HepG2 (cell line): ENCODE data around the gene ARHGEF16. TPM values are rescaled to one million over a fixed set of nuclear protein-coding genes. Genes with fewer than 3 reads are reported as not detected.
A peak's percentile ranks its signal among the peaks of the same experiment; 100 is the strongest.

Experiments used
- AFF4 ChIP-seq: sonication (generic); formaldehyde crosslinking; IDR thresholded peaks from 2 replicates; pipeline ENCODE4 v1.4.0; 2020; ENCODE audit warnings: missing genetic modification reagents
- ARID2 ChIP-seq: sonication (generic); formaldehyde crosslinking; IDR thresholded peaks from 2 replicates; pipeline ENCODE4 v1.8.1; 2022; ENCODE audit warnings: mild to moderate bottlenecking, missing genetic modification reagents, borderline replicate concordance
- ATF2 ChIP-seq: sonication (generic); formaldehyde crosslinking; IDR thresholded peaks from 2 replicates; pipeline ENCODE4 v1.4.0; 2020; ENCODE audit warnings: missing genetic modification reagents
- ATF7-NPFF ChIP-seq: sonication (generic); formaldehyde crosslinking; IDR thresholded peaks from 2 replicates; pipeline ENCODE4 v1.8.1; 2023; ENCODE audit warnings: mild to moderate bottlenecking, low read depth, missing genetic modification reagents, moderate library complexity
- CBX2 ChIP-seq, 2 experiments: fragments of 200-600 bp in 1 of 2; sonication (generic); formaldehyde crosslinking in 1 of 2; IDR thresholded peaks; 2 replicates each; pipeline versions ENCODE4 v1.7.0 to v1.8.1; 2018 to 2022; ENCODE audit warnings: low read depth in 2 of 2, low read length in 1 of 2, mild to moderate bottlenecking in 1 of 2, missing genetic modification reagents in 1 of 2
- GMEB2 ChIP-seq: IDR thresholded peaks from 2 replicates; pipeline ENCODE4 v1.6.1; 2016; ENCODE audit warnings: missing biosample characterization, missing genetic modification reagents, low read depth
- IKZF5 ChIP-seq: IDR thresholded peaks from 2 replicates; pipeline ENCODE4 v1.6.1; 2018; ENCODE audit warnings: missing genetic modification reagents, mild to moderate bottlenecking, missing compliant biosample characterization
- IRF9 ChIP-seq: sonication (generic); formaldehyde crosslinking; IDR thresholded peaks from 2 replicates; pipeline ENCODE4 v1.8.0; 2022; ENCODE audit warnings: missing genetic modification reagents, mild to moderate bottlenecking, borderline replicate concordance
- MED1 ChIP-seq: sonication (generic); formaldehyde crosslinking; IDR thresholded peaks from 2 replicates; pipeline ENCODE4 v1.4.0; 2020; ENCODE audit warnings: missing genetic modification reagents
- RARA ChIP-seq: IDR thresholded peaks from 2 replicates; pipeline ENCODE4 v1.6.1; 2016; ENCODE audit warnings: missing genetic modification reagents, missing compliant biosample characterization
- STAG1 ChIP-seq: sonication (generic); formaldehyde crosslinking; IDR thresholded peaks from 2 replicates; pipeline ENCODE4 v1.4.0; 2020; ENCODE audit warnings: missing genetic modification reagents
- THRA ChIP-seq: sonication (generic); formaldehyde crosslinking; IDR thresholded peaks from 2 replicates; pipeline ENCODE4 v1.4.0; 2020; ENCODE audit warnings: missing genetic modification reagents, borderline replicate concordance
- YY1 ChIP-seq: IDR thresholded peaks from 2 replicates; pipeline ENCODE4 v1.6.1; 2011; ENCODE audit warnings: low read length, low read depth, moderate library complexity, mild to moderate bottlenecking; ENCODE audit not compliant: insufficient read depth, insufficient replicate concordance
- ZBTB21 ChIP-seq: sonication (generic); formaldehyde crosslinking; IDR thresholded peaks from 2 replicates; pipeline ENCODE4 v1.4.0; 2020; ENCODE audit warnings: missing genetic modification reagents
- ZNF441 ChIP-seq: sonication (generic); formaldehyde crosslinking; IDR thresholded peaks from 2 replicates; pipeline ENCODE4 v1.7.0; 2021; ENCODE audit warnings: missing genetic modification reagents, borderline replicate concordance
- ZNF572 ChIP-seq: sonication (generic); formaldehyde crosslinking; IDR thresholded peaks from 2 replicates; pipeline ENCODE4 v1.5.1; 2020; ENCODE audit warnings: mild to moderate bottlenecking, missing genetic modification reagents
- ZSCAN12 ChIP-seq: sonication (generic); formaldehyde crosslinking; IDR thresholded peaks from 2 replicates; pipeline ENCODE4 v1.9.0; 2021; ENCODE audit warnings: mild to moderate bottlenecking, missing genetic modification reagents
- polyA plus RNA-seq, 8 experiments: library from polyadenylated mRNA; depleted of rRNA in 3 of 8; stranded (reverse) in 7 of 8; unstranded in 1 of 8; fragments of >200 nt; fragmentation: Illumina TruSeq in 4 of 8; extraction: Trizol in 4 of 8; gene quantifications; 2 replicates each; pipeline versions ENCODE4 v1.2.1 to v1.2.3, GENCODE V29; 2011 to 2016; ENCODE audit warnings: low read depth in 4 of 8, missing spikeins in 1 of 8, mixed read lengths in 1 of 8; ENCODE audit not compliant: insufficient read depth in 1 of 8
- total RNA-seq, 5 experiments: library from RNA; depleted of rRNA; stranded (reverse); fragments of >200 nt; fragmentation: Illumina TruSeq; extraction: Trizol; gene quantifications; 2 replicates each; pipeline ENCODE4 v1.2.3, GENCODE V29; 2016; ENCODE audit warnings: low read depth in 1 of 5

Gene ARHGEF16
- total and polyA plus RNA-seq, 2 of the 13 experiments (the other 11 are each of a cell fraction or from before 2014, with no cell fraction given), result 20.3 to 39.9 TPM

- TF ChIP-seq AFF4 (CRISPR knock-in tag), result no peak
- no peak for TF ChIP-seq THRA (CRISPR knock-in tag)
- TF ChIP-seq ZSCAN12, result no peak
- TF ChIP-seq ZBTB21, result no peak
- no peak for TF ChIP-seq ZNF441 (CRISPR knock-in tag)
- no peak for TF ChIP-seq ATF2
- no peak for TF ChIP-seq ZNF572 (CRISPR knock-in tag)
- 0 out of 2 replicates have a peak, but pooled peaks have one; percentile 32 for TF ChIP-seq MED1 (CRISPR knock-in tag)
- TF ChIP-seq IRF9 (CRISPR knock-in tag), result no peak
- TF ChIP-seq RARA (CRISPR knock-in tag), result no peak
- TF ChIP-seq YY1, result peak; percentile 86
- no peak for TF ChIP-seq ATF7-NPFF (CRISPR knock-in tag)
- TF ChIP-seq CBX2 (IDR thresholded peaks at IDR 0.05; ENCODE audit: low read depth, low read length), result no peak
- TF ChIP-seq CBX2 (CRISPR knock-in tag; IDR thresholded peaks at IDR 0.05; ENCODE audit: low read depth), result no peak
- no peak for TF ChIP-seq ARID2 (CRISPR knock-in tag)
- no peak for TF ChIP-seq GMEB2 (CRISPR knock-in tag)
- TF ChIP-seq IKZF5 (CRISPR knock-in tag), result 0 out of 2 replicates have a peak, but pooled peaks have one; percentile 43
- TF ChIP-seq STAG1, result peak; percentile 97
Measured at GRCh38 chr1:3410142-3410925, 44.1 kb upstream of the ARHGEF16 start (continued).
